IMR-90 (cell line): Measurements from ENCODE around the gene METTL18.

Source experiments
- CHD1 ChIP-seq: IDR thresholded peaks from 2 replicates; pipeline ENCODE4 v1.6.1; 2012; ENCODE audit warnings: low read depth, low read length, improper control_type of control experiment
- CTCF ChIP-seq: conservative IDR thresholded peaks from 2 replicates; pipeline ENCODE4 v1.5.1; 2012; ENCODE audit warnings: mild to moderate bottlenecking, low read depth, low read length, improper control_type of control experiment
- POLR2A ChIP-seq: IDR thresholded peaks from 2 replicates; pipeline ENCODE4 v1.6.1; 2012; ENCODE audit warnings: mild to moderate bottlenecking, low read depth, low read length
- RAD21 ChIP-seq: IDR thresholded peaks from 2 replicates; pipeline ENCODE4 v1.6.1; 2012; ENCODE audit warnings: low read length, improper control_type of control experiment
- RFX5 ChIP-seq: IDR thresholded peaks from 2 replicates; pipeline ENCODE4 v1.8.0; 2012; ENCODE audit warnings: low read depth, mild to moderate bottlenecking, low read length, moderate library complexity

GRCh38 chr1:169824153-169824552 lies 29.4 kb upstream of the METTL18 start:
- TF ChIP-seq RFX5: no peak
- TF ChIP-seq CTCF: no peak
- TF ChIP-seq POLR2A: no peak
- TF ChIP-seq RAD21: no peak
- no peak for TF ChIP-seq CHD1
